Lower lobe of right lung (tissue), 2 donors: Measurements from ENCODE around the gene PPP6R3. TPM values are rescaled to one million over a fixed set of nuclear protein-coding genes. Genes with fewer than 3 reads are reported as not detected.
A peak's percentile ranks its signal among the peaks of the same experiment; 100 is the strongest.
"Not testable (repeated sequence)": the region's sequence is repeated elsewhere in the genome, so short reads cannot be mapped to it uniquely, and the experiment has no call there.

Experiments
- ATAC-seq, 2 donors: fragments of 200-7000 bp; cut with Tn5 transposase; one replicate each; pipeline ENCODE4 v1.9.1; 2020 to 2022; ENCODE audit warnings: mild to moderate bottlenecking in 2 of 2, moderate library complexity in 2 of 2
- DNase-seq: peaks from one replicate; pipeline ENCODE4 v3.0.0-alpha.2; 2020
- H3K27ac ChIP-seq: fragments of 200-600 bp; one replicate; pipeline ENCODE4 v1.8.0; 2022
- H3K27me3 ChIP-seq: fragments of 200-600 bp; one replicate; pipeline ENCODE4 v1.8.0; 2022; ENCODE audit warnings: low read depth
- H3K36me3 ChIP-seq: fragments of 200-600 bp; one replicate; pipeline ENCODE4 v1.8.0; 2022; ENCODE audit warnings: mild to moderate bottlenecking
- H3K4me1 ChIP-seq: fragments of 200-600 bp; one replicate; pipeline ENCODE4 v1.8.0; 2022
- H3K4me3 ChIP-seq: fragments of 200-600 bp; one replicate; pipeline ENCODE4 v1.8.0; 2022; ENCODE audit warnings: mild to moderate bottlenecking
- H3K9me3 ChIP-seq: fragments of 200-600 bp; one replicate; pipeline ENCODE4 v1.8.0; 2022
- intact Hi-C: fragments of 100-400 bp; cut with DNase I; formaldehyde crosslinking; loops from one replicate; pipeline ENCODE4 v1.11.0; 2022
- total RNA-seq: library from RNA; stranded (reverse); fragmentation: NEBNext Ultra II Directional; extraction: Animal tissue kit (Norgen Biotek cat#: 25700); gene quantifications from one replicate; pipeline ENCODE4 v1.2.1, GENCODE V29; 2021
- TF ChIP-seq, protein P1 (sequence below): fragments of 200-600 bp; IDR thresholded peaks from one replicate; pipeline ENCODE4 v1.8.0; 2022; ENCODE audit warnings: antibody characterized with exemption, mild to moderate bottlenecking
- donor health status: DM: no; HTN: yes; CAD: no; lungs with severe emphysema.

The PPP6R3 gene
- total RNA-seq, 1 donor from 2014 or later = 98.0 TPM

DNA sequence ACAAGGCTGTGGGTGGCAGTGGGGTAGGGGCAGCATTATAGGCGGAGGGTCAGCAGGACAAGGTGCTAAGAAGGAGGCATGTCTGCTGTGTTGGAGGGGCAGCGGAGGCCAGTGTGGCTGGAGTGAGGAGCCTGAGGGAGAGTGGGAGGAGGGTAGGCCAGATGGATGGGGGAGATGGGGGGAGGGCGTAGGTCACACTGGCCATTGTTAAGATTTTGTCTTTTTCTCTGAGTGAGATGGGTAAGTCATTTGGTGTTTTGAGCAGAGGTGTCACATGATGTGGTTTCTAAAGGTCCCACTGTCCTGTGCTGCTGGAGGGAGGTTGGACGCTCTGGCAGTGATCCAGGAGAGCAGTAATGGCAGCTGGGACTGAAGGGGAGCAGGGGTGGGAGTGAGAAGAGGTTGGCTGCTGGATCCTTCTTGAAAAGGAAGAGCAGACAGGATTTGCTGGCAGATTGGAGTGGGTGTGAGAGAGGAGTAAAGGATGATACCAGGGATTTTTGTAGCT, 9.8 kb downstream of the PPP6R3 start:
- Histone ChIP-seq H3K36me3 (peaks cover 6% of the 10 kb centered on the region), H3K27ac (no peak overlapping the region), H3K9me3 (no peaks in the 10 kb centered on the region), H3K27me3 (no peaks in the 10 kb centered on the region), H3K4me1 (peaks cover 92% of the 10 kb centered on the region), H3K4me3 (no peak overlapping the region)
- intact Hi-C loops = no loop called here
- DNase-seq (no peak), ATAC-seq (no peak)
- TF ChIP-seq, protein P1, sequence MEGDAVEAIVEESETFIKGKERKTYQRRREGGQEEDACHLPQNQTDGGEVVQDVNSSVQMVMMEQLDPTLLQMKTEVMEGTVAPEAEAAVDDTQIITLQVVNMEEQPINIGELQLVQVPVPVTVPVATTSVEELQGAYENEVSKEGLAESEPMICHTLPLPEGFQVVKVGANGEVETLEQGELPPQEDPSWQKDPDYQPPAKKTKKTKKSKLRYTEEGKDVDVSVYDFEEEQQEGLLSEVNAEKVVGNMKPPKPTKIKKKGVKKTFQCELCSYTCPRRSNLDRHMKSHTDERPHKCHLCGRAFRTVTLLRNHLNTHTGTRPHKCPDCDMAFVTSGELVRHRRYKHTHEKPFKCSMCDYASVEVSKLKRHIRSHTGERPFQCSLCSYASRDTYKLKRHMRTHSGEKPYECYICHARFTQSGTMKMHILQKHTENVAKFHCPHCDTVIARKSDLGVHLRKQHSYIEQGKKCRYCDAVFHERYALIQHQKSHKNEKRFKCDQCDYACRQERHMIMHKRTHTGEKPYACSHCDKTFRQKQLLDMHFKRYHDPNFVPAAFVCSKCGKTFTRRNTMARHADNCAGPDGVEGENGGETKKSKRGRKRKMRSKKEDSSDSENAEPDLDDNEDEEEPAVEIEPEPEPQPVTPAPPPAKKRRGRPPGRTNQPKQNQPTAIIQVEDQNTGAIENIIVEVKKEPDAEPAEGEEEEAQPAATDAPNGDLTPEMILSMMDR = no peak

DNA sequence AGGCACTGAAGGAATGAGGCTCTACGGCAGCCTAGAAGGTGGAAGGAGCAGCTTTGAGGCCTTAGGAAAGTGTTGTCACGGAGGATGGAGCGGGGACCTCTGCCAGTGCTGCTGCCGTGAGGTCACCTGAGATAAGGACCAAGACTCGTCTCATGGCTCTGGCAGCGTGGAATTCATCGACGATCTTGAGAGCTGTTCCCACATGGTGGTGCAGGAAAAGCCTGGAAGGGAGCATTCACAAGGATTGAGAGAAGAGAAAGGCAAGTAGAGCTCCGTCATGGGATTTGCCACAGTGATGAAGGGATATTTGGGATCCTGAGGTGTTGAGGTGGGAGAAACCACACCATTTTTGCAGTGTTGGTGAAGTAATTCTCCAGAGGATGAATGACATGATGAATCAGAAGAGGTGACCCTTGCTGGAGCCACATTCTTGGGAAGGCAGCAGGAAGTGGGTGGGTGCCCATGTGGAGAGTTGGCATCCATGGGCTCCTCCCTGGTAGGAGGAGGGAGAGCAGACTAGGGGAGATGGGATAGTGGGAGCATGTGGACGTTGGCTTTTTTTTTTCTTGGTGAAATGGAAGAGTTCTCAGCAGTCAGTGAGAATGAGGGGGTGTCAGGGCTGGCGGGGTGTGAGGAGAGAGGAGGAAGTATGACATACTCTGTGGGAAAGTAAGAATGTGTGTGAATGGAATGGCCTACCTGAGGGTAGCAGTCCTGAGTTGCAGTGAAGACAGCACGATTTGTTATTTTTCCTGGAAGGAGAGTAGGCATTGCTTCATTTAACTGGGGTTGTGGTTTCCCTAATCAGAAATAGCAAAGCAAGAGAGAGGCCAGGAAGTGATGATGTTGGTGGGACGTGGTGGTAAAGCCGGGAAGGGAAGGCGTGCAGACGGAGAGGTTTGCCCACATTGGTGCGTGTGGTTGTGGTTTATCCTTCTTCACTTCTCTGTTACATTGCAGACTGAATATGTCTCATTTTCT, 11.1 kb downstream of the PPP6R3 start:
- Histone ChIP-seq H3K4me1 (peaks cover 79% of the 10 kb centered on the region), H3K27ac (no peak overlapping the region), H3K27me3 (no peaks in the 10 kb centered on the region), H3K36me3 (peaks cover 6% of the 10 kb centered on the region), H3K9me3 (no peaks in the 10 kb centered on the region), H3K4me3 (no peak overlapping the region)
- ATAC-seq (peak; percentile 45 to 64), DNase-seq (no peak)
- intact Hi-C loops = no loop called here
- TF ChIP-seq, protein P1 = no peak

DNA sequence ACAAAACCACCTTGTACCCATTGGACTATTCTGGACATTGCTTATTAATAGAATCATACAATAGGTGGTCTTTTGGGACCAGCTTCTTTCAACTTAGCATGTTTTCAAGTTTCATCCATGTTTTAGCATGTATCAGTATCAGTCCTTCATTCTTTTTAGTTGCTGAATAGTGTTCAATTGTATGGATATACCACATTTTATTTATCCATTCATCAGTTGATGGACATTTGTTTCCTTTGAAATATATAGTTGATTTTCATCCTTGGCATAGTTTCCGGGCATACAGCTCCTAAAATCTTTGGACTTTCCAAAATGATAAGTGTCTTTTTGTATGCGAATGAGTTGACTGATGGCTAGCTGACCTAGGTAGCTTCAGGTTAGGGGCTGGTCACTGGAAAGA, 12.2 kb downstream of the PPP6R3 start:
- Histone ChIP-seq H3K4me3 (no peak overlapping the region), H3K27ac (no peak overlapping the region), H3K4me1 (peaks cover 70% of the 10 kb centered on the region), H3K36me3 (peaks cover 6% of the 10 kb centered on the region), H3K9me3 (no peaks in the 10 kb centered on the region), H3K27me3 (no peaks in the 10 kb centered on the region)
- ATAC-seq (no peak), DNase-seq (no peak)
- intact Hi-C loops = no loop called here
- TF ChIP-seq, protein P1 = no peak

DNA sequence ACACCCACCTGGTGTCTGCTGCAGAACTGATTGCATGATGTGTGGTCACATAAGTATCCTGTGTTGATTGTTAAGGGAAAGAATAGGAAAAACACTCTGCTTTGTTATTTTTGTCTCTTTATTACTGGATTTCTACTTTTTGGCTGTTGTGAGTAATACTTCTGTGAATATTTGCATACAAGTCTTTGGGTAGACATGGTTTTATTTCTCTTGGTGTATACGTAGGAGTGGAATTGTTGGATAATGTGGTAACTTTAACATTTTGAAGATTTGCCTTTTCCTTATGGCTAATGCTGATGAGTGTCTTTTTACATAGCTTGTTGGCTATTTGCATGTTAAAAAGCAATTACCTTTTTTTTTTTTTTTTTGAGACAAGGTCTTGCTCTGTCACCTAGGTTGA, 13.1 kb downstream of the PPP6R3 start:
- no peak for DNase-seq
- ATAC-seq = no peak
- Histone ChIP-seq H3K27ac (no peak overlapping the region), H3K4me1 (peaks cover 64% of the 10 kb centered on the region), H3K27me3 (no peaks in the 10 kb centered on the region), H3K9me3 (no peaks in the 10 kb centered on the region), H3K4me3 (no peak overlapping the region), H3K36me3 (peaks cover 6% of the 10 kb centered on the region)
- TF ChIP-seq, protein P1 = no peak
- intact Hi-C loops = no loop called here

- H3K36me3 ChIP-seq, H3K4me3 ChIP-seq, H3K27ac ChIP-seq, DNase-seq, H3K9me3 ChIP-seq, intact Hi-C loops, ATAC-seq, H3K27me3 ChIP-seq: not testable (repeated sequence)
- H3K4me1 ChIP-seq = peaks cover 62% of the 10 kb centered on the region
Measured at GRCh38 chr11:68475626-68476025, 15.1 kb downstream of the PPP6R3 start.

DNA sequence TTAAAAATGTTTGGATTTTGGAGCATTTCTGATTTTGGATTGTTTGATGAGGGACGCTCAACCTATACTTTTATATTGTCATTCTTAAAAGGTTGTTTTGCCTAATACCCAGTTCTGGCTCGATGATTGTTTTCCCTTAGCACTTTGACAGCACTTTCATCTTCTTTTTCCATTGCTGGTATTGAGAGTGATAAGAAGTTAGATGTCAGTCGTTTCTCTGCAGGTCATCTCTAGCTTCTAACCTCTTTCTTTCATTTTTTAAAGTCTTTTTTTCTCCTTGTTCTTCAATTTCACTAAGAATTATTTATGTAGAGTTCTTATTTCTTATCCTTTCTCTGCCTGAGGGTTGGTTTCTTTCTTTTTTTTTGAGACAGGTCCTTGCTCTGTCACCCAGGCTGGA, 18.8 kb downstream of the PPP6R3 start:
- H3K4me1 ChIP-seq = peaks cover 37% of the 10 kb centered on the region
- intact Hi-C loops = no loop called here
- no peak for ATAC-seq
- DNase-seq = no peak
- TF ChIP-seq, protein P1 = no peak
- no peaks in the 10 kb centered on the region for H3K9me3 ChIP-seq
- no peaks in the 10 kb centered on the region for H3K27me3 ChIP-seq
- no peaks in the 10 kb centered on the region for H3K36me3 ChIP-seq
- no peak overlapping the region for H3K4me3 ChIP-seq
- H3K27ac ChIP-seq = no peak overlapping the region
